KBM-7 (cell line): ENCODE results near the gene ZNF331.

Source experiments
- DNase-seq: peaks from one replicate; pipeline ENCODE4 v3.0.0-alpha.2; 2015
- in situ Hi-C: fragments of 300-500 bp; cut with MboI; formaldehyde crosslinking; loops from 2 replicates; pipeline ENCODE4 v1.14.3; 2020; ENCODE audit warnings: low sequenced_read_pairs, low pct_unique_long_range_greater_than_20kb, mixed read lengths

ZNF331 gene

DNA sequence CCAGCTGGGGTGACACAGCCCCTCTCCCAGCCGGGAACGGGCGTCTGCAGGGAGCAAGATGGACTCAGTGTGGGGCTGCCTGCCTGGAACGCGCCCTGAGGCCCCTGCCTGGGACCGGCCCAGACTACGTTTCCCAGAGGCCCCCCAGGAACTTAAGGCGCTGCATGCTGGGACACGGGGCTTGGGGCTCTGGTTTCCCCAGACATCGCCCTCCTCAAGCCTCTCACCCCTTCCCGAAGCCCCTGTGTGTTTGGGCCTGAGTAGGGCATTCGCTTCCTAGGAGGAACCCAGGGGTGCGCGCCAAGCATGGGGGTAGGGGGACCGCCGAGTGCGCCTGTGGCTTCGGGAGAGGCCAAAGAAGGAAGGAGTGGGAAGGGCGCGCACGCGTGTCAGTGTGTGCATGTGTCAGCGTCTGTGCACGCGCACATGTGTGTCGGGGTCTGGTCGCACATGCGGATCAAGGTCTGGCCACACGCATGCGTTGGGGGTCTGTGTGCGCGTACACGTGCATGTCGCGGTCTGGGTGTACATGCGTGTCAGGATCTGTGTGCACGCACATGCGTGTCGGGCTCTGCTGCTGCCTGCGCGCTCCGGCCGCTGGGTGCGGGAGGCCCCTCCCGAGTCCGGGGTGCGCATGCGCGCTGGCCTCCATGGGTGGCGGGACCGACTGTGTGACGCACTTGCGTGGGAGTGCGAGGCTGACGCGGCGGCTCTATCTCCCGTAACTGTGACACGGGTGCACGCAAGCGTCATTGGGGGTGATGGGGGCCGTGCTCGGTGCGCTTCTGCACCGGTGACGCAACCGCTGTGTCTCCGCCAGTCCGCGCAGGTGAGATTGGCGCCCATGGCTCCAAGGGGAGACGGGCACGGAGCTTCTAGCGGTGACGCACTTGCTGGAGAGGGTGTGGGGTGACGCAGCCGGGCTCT lies 16.2 kb downstream of the ZNF331 start:
- no peak for DNase-seq
- in situ Hi-C loops = no loop called here

DNA sequence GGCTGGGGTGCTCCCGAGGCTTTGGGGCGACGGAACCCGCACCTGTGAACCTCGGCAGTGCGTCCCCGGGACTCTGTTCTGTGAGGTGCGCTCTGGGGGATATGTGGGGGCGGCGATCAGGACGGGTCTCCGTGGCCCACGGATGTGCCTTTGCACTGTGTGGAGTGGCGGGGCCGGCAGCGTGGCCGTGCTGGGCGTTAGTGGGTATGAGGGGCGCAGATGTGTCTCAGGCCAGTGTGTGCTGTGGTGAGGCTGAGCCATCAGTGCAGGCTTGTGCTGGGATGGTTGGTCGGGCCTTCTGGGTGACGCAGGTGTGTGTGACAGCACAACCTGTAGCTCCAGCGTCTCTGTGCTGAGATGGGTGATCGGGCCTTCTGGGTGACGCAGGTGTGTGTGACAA lies 16.9 kb downstream of the ZNF331 start:
- in situ Hi-C loops = no loop called here
- DNase-seq = no peak

DNA sequence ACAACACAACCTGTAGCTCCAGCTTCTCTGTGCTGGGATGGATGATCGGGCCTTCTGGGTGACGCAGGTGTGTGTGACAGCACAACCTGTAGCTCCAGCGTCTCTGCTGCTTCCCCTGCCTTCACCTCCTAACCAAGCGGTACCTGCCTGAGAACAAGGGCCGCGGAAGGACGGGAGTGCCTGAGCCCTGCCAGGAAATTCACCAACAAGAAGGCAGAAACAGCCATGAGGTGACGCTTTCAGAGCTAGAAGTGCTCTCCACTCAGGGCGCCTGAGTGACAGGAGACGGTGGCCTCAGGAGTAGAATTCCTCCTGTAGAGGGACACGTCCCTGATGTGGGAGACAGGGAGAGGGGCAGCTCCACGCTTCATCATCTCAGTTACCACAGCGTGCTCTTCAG lies 17.4 kb downstream of the ZNF331 start:
- in situ Hi-C loops = no loop called here

DNA sequence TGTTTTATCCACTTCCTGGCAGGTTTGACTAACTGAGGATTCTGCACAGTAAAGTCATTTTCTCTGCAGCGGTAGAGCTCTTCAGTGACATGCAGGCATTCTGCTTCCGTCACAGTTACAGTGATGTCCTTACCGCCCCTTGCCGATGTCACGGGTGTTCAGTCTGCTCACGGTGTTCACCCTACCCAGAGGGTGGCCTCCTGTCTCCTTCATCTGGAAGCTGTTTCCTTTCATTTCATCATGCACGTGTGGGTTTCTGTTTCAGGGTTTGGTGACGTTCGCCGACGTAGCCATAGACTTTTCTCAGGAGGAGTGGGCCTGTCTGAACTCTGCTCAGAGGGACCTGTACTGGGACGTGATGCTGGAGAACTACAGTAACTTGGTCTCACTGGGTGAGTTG lies 33.4 kb downstream of the ZNF331 start:
- DNase-seq = no peak

More for the DNA sequence above, 17.4 kb downstream of the ZNF331 start:
- no peak for DNase-seq

DNA sequence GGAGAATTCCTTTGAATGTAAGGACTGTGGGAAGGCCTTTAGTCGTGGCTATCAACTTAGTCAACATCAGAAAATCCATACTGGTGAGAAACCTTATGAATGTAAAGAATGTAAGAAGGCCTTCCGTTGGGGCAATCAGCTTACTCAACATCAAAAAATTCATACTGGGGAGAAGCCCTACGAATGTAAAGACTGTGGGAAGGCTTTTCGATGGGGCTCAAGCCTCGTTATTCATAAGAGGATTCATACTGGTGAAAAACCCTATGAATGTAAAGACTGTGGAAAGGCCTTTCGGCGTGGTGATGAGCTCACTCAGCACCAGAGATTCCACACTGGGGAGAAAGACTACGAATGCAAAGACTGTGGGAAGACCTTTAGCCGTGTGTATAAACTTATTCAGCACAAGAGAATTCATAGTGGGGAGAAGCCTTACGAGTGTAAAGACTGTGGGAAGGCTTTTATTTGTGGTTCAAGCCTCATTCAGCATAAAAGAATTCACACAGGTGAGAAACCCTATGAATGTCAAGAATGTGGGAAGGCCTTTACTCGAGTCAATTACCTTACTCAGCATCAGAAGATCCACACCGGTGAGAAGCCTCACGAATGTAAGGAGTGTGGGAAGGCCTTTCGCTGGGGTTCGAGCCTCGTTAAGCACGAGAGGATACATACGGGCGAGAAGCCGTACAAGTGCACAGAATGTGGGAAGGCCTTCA lies 39.2 kb downstream of the ZNF331 start:
- DNase-seq = no peak
- in situ Hi-C loops = no loop called here

More for the DNA sequence above, 33.4 kb downstream of the ZNF331 start:
- in situ Hi-C loops = no loop called here

DNA sequence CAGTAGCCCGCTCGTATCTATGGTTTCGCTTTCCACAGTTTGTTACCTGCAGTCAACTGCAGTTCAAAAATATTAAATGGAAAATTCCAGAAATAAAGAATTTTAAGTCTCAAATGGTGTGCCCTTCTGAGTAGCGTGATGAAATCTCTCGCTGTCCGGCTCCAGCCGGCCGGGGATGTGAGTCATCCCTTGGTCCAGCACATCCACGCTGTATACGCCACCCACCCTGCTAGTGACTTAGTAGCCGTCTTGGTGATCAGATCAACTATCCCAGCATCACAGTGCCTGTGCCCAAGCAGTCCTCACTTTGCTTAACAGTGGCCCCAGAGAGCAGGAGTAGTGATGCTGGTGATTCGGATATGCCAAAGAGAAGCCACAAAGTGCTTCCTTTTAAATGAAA lies 40.0 kb downstream of the ZNF331 start:
- in situ Hi-C loops = no loop called here
- no peak for DNase-seq

DNA sequence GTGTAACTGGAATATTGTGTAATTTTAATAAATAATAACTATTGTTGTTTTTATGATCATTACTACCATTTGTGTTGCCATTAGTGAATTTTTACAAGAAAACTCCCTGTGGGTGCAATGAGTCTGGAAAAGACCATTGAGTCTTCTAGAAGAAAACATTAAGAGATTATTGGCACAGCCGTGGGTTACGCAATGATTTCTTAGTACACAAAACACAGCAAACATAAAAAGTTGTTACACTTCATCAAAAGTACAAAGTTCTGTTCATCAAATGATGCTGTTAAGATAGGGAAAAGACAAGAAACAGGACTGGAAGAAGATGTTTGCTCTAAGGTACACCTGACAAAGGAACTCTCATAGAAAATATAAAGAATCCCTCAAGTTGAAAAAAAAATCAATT lies 41.6 kb downstream of the ZNF331 start:
- no peak for DNase-seq
- in situ Hi-C loops = no loop called here

DNA sequence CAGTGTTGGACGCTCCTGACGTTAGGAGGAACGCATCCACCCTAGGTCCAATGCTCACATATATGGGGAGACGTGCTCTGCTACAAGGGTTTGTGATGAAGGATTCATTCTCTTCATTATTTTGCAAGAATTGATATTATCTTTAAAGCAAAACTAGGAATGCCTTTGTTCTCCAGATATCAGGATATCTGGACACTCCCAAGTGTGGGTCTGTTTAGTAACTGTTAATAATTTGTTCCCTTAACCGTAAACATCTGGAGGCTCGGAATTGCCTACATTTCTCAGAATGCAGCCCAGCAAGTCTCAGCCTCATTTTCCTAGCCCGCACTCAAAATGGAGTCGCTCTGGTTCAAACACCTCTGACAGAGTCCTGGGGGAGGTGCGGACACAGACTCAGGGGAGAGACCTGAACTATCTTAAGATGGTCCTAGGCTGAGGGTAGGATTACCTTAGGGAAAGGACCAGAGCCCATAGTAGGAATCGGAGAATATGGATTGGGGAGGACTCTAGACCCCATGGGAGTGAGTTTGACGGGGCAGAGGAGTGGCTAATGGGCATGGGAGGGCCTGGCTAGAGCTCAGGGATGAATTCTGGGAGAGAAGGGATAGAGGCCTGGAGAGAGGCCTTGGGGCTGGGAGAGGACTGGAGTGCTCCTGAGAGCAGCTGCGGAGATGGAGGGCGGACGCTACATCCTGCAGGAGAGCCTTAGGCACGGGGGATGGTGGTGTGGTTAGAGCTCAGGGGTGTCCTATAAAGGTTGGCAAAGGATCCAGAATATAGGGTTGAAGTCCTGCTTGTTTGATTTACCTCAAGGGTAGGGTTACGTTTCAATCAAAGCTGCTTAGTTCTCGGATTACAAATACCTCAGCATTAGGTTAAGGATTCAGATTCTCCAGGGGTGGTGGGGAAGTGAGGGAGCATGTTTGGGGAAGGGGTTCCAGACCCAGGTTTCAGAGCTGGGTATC lies 43.2 kb downstream of the ZNF331 start:
- in situ Hi-C loops = no loop called here
- DNase-seq = no peak

DNA sequence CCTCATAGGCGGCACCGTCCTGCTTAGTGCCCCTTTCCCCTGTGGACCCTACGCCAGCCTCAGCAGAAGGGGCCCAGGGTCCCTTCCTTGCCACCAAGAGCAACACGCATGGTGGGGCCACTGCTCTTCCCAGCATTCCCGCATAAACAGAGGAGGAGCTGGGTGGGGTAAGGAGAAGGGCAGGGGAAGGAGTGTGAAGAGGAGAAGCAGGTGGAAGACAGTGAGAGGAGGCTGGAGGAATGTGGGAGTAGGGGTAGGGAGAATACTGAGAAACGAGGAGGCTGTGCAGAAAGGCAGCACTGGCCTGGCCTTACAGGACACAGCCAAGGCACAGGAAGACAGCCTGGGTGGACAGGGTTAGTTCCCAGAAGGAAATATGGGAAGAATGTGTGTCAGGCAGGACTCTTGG lies 43.9 kb downstream of the ZNF331 start:
- in situ Hi-C loops = no loop called here
- DNase-seq = no peak

DNA sequence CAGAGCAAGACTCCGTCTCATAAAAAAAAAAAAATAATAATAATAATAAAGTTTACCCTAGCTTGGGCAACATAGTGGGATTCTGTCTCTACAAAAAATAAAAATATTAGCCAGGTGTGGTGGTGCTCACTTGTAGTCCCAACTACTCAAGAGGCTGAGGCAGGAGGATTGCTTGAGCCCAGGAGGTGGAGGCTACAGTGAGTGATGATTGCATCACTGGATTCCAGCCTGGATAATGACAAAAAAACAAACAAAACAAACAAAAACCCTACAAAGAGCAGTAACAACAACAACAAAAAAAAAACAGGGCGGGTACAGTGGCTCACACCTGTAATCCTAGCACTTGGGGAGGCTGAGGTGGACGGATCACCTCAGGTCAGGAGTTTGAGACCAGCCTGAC lies 45.2 kb downstream of the ZNF331 start:
- DNase-seq = no peak
- in situ Hi-C loops = no loop called here

DNA sequence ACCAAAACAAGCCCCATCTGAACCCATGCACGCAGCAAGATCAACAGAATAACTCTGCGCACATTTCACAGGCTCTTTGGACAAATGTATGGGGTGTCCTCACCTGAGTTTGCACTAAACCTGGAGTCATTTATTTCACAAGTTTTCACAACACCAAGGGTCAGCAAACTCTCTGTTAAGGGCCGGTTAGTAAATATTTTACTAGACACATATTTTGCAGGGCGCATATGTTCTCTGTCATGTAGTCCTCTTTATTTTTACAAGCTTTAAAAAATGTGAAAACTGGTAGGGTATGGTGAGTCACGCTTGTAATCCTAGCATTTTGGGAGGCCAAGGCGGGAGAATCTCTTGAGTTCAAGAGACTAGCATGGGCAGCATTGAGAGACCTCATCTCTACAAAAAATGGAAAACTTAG lies 48.3 kb downstream of the ZNF331 start:
- DNase-seq = no peak
- in situ Hi-C loops = no loop called here

DNA sequence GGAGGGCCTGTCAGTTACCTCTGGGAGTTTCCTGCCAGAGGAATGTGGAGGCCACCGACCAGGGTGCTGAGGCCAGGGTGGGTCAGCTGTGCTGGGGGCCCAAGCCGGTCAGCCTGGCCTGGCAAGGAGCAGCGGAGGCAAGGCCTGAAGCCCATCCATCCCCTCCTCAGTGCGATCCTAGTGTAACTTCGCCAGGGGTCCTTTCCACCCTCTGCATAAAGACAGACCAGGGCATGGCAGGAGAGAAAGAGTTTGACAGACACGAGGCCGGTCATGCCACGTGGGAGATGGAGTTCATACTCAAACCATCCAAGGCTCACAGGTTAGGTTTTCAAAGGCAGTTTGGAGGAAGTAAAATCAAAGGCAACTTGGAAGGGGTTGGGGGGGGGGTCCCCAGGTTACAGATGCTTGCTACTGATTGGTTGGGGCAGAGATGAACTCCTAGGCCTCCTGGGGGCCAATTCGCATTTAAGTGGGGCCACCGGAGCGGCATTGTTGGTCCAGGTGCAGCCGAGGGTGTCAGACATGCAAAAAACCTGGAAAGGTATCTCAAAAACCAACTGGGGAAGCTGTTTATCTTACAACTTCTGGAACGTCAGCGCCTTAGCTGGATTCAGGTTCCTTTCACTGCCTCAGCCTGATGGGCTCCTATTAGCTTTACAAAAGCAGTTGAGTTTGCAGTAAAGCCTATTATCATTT lies 57.0 kb downstream of the ZNF331 start:
- no peak for DNase-seq

DNA sequence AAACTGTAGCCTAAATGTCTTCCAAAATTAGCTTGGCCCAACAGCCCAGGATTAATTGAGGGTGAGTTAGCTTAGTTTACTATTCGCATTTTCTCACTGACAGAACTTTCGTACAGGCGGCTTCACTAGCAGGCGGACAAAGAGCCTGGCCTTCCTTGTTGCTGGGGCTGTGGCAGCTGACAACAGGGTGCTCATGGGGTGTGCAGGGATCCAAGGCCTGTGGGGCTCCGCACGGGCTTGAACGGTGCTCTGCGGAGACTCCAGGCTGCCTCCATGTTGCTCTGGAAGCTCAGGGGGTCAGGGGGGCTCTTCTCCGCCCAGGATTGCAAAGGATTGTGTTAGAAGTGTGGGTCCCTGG lies 57.5 kb downstream of the ZNF331 start:
- DNase-seq = no peak
- in situ Hi-C loops = no loop called here

More for the DNA sequence above, 57.0 kb downstream of the ZNF331 start:
- in situ Hi-C loops = no loop called here

DNA sequence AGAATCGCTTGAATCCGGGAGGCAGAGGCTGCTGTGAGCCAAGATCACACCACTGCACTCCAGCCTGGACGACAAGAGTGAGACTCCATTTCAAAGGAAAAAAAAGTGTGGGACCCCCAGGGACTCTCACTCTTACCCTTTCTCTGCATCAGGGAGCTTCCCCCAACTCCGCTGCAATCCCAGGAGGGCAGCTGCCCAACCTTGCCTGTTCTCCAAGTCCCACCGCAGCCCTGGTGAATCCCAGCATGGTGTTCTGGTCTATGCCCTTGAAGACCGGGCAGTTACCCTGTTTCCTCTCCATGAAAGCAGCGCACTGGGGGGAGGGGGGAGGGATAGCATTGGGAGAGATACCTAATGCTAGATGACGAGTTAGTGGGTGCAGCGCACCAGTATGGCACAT lies 58.1 kb downstream of the ZNF331 start:
- DNase-seq = no peak
- in situ Hi-C loops = no loop called here

DNA sequence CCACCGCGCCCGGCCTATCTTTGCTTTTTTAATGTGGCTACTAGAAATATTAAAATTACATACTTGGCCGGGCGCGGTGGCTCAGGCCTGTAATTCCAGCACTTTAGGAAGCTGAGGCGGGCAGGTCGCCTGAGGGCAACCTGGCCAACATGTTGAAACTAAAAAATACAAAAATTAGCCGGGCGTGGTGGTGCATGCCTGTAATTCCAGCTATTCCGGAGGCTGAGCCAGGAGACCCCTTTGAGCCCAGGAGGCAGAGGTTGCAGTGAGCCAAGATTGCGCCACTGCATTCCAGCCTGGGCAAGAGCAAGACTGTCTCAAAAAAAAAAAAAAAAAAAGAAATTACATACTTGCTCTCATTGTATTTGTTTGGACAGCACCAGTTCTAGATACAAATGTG lies 59.1 kb downstream of the ZNF331 start:
- in situ Hi-C loops = no loop called here
- no peak for DNase-seq

DNA sequence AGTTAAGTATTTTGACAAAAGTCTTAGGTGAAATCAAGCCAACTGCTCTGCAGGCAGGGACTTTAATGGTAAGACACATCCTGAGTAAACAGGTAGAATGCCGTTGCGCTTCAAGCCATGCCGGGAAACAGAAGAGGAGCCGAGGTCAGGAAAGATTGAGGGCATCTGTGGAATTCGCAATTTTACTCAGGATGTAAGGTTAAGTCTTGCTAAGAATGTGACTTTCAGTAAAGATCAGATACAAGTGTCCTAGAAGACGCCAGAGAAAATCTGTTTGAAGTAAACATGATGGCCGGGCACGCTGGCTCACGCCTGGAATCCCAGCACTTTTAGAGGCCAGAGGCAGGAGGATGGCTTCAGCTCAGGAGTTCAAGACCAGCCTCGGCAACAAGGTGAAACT lies 60.4 kb downstream of the ZNF331 start:
- DNase-seq = no peak
- in situ Hi-C loops = no loop called here

DNA sequence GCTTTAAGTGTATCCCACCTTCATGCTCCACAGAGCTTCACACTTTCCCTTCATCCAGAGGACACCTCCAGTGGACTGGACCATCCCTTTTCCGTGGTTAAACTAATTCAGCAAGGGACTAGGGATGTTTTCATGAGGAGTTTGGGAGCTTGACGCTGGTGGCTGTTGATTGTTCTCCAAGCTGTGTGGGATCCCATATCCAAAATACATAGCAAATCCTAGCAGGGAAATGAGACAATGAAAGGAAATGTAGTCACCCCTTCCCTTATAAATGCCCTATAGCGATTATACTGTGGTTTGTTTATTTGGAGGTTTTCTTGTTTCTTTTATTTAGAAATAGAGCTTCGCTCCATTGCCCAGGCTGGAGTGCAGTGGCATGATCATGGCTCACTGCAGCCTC lies 62.3 kb downstream of the ZNF331 start:
- in situ Hi-C loops = no loop called here
- DNase-seq = no peak

DNA sequence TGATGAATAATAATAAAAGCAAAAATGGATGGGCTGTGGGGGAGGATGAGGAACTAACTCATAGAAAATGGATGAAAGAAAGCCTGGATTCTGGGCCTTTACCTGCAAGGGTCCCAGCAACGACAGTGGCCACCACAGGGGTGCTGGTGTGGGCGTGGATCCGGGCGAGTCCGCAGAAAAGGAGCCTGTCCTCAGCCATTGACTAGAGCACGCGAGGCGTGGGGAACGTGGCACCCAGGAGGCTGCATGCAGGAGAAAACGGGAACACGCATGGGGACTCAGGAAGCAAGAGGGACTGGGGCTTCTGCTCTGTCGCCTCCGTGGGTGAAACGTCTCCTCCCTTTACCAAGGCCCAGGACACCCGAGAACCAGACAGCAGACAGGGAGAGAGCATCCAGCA lies 68.1 kb downstream of the ZNF331 start:
- no peak for DNase-seq
- in situ Hi-C loops = no loop called here

DNA sequence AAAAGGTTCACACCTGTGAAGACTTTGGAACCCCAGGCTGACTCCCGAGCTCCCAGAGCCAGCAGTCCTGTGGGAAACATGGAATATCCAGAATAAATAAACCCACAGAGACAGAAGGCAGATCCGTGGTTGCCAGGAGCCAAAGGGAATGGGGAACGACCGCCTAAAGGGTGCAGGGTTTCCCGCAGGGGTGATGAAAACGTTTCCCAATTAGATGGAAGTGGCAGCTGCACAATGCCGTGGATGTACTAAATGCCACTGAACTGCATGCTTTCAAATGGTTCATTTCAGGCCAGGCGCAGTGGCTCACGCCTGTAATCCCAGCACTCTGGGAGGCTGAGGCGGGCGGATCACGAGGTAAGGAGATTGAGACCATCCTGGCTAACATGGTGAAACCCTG lies 70.4 kb downstream of the ZNF331 start:
- in situ Hi-C loops = no loop called here
- no peak for DNase-seq
